Stimulated activated CD4-positive, alpha-beta T cell treated with anti-CD3 and anti-CD28 coated beads, Interleukin-4, amount 100 ng/mL, for 1 hour (primary cell): ENCODE results near the gene PSD2.

ENCODE experiments used
- DNase-seq: peaks from one replicate; pipeline ENCODE4 v3.0.0-alpha.2; 2020

Gene PSD2

DNA sequence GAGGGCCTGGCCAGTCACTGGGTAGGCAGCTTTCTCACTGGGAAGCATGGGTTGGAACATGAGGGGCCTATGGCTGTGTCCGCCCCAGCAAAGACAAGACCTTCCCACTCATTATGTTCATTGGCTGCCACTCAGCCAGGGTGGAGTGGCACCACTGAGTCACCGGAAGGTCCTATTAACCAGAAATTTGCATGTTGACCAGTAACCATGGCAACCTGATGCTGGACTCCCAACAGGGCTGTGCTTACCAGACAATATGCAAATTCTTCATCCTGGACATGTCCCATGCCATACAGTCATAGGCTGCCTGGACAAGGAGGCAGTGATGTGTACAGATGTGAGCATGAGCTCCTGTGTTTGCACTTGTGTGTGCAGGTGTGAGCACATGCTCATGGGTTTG, 66.7 kb downstream of the PSD2 start:
- no peak for DNase-seq

DNA sequence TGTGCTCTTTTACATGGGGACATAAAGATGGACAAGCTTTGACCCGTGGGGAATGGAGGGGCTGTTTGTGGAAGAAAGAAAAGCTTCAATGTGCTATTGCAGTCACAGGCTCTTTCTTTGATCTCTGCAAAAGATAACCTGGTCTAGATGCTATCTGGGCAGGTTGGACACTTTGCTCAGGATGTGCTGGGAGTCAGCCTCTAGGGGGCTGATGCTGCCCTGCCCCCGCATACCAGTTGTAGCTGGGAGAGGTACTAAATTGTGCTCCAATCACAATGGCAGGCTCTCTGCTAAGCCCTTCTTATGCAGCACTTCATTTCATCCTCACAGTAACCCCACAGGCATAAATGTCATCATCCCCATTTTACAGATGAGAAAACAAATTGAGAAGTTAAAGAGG, 67.2 kb downstream of the PSD2 start:
- DNase-seq = no peak

DNA sequence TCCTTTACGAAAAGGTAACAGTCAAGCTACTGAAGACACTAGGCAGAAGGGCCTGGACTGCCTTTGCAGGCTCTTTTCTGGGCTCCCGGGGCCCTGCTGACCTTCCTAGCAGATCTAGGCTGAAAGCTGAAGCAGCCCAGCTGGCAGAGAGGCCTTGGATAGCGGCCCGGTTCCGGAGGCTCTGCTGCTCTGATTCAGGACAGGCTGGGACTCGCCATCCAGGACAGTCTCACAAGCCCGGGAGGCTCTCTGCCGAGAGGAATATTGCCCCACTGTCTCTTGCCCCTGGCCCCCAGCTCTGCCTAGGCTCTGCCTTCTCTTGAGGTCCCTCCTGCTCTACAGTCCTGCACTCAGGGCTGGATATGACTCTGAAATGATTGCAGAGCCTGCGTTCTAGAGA, 67.8 kb downstream of the PSD2 start:
- no peak for DNase-seq

DNA sequence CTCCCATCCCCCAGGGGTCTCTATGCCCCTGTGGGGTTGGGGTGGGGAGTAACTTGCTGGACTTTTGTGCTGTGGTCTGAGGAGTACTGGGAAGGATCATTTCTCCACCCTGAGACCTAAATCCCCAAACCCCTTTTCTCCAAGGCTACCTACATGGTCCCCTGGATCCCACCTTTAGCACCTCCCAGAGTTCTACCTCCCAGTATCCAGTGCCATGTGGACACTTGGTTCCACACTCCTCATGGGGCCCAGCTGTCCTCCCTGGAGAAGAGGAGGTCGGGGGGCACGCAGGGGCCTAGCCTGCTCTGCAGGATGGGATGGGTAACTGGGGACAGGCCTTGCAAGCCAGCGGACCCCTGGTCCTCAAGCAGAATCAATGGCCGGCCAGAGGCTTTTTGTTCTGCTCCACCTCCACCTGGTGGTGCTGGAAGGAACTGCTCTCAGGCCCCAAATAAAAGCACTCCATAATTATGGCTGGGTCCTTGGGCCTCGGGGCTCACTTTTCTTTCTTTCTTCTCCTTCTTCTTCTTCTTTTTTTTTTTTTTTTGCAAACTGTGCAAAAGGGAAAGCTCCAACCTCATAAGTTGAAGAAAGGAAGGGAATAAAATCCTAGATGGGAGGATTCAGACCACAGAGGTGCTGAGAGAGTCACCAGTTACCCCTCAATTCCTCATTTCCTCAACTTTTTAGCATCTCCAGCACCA, 68.4 kb downstream of the PSD2 start:
- DNase-seq = peak; percentile 61

DNA sequence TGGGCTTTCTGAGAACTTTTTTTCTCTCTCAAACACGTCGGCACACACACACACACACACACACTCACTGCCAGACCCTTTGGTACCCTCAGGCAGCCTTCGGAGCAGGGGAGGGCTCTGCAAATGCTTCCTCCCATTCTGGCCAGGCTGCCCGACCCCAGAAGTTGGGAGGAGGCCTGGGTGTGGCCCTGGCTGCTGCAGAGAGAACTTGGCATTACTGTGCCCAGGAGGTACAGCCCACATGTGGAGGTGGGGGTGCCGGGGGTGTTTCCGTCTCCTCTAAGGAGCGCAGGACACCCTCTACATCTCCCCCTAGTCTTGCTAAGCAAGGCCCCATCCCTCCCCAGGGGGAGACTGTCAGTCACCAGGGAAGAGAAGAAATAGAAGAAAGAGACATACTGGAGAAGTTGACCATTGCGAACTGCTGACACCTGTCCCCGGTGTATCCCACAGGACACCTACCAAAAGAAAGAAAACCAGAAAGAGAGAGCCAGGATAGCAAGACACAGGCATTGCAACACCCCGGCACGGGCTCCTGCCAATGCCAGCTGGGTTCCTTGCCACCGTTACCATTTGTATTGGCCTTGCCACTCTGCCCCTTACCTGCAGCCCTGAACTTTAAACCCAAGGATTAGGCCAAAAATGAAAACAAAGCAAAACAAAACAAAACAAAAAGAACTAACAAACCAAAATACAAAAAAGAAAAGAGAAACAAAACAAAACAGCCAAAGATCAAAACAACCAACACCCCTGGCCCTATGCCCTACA, 69.3 kb downstream of the PSD2 start:
- DNase-seq = no peak

DNA sequence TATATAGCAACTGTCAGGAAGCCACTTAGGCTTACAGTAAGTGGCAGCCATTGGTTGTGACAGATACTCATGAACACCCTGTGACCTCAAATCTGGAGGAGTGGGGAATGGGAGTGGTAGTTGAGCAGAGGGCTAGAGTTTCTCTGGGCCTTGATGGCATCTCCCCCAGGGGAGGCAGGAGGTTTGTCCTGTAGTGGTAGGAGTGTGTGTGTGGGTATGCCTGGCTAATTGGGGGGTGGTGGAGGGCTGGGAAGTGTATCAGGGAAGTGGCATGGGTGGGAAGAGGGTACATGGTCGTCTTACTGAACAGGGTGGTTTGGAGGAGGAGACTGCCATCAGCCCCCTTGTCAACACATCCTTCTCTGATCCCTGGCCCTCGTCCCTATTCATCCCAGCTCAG, 71.5 kb downstream of the PSD2 start:
- DNase-seq = no peak

DNA sequence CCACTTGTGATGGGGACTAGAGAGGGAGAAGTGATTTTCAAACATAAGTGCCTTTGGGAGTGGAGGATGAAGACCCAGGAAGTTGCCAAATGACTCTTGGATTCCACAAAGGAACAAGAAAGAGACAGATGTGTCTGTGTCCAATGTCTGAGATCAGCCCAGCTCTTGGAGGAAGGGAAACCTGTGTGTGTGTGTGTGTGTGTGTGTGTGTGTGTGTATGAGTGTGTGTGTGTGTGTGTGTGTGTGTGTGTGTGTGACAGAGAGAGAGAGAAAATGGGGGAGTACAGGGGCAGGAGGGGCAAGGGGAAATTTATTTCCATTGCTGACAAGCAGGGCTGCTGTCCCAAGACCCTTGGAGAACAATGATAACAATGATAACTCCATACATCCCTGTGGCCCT, 72.0 kb downstream of the PSD2 start:
- no peak for DNase-seq

DNA sequence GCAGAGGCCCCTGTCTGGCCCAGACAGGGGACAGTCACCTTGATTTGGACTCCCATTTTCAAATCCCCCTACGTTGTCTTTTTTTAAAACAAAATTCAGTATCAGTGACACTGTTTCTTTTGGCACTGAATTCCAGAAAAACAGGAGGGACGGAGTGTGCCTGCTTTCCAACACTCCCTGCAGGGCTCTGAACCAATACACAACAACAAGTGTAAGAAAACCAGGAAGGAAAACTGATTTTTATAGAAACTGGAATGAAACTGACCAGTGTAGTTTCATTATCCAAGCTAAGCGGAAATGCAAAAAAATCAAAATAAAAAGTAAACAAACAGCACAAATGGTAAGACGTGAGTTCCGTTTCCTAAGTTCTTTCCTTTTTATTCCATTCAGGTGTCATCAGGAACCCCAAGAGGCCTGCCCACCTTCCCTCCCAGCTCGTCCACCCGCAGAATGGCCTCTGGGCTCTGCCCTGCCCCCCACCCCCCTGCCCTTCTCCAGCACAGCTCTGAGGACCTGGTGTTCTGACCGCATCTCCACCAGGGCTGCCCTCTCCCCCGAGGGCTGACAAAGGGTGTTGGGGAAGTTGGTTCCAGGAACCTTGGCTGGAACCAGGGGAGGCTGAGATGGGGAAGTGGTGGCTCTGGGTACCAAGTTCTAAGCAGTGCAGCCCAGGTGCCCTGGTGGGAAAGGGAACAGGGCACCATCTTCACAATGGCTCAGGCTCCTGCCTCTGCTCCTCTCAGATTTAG, 73.6 kb downstream of the PSD2 start:
- no peak for DNase-seq

DNA sequence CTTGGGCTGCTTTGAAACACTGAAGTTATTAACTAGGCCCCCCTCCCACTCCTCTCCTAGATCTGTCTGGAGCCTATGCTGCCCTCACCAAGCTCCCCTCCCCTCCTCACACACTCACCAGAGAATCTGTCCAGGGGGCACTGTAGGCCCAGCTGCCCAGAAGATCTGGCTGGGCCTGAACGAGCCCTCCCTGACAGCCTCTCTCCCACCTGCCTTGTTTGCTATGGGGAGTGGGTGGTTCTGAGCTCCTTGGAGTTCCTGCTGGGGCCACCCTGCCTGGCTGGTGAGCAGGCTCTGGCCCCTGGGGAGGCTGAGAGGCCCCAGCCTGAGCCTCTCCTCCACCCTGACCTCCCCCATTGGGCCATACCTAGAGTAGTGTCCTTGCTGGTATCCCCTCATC, 75.1 kb downstream of the PSD2 start:
- no peak for DNase-seq

DNA sequence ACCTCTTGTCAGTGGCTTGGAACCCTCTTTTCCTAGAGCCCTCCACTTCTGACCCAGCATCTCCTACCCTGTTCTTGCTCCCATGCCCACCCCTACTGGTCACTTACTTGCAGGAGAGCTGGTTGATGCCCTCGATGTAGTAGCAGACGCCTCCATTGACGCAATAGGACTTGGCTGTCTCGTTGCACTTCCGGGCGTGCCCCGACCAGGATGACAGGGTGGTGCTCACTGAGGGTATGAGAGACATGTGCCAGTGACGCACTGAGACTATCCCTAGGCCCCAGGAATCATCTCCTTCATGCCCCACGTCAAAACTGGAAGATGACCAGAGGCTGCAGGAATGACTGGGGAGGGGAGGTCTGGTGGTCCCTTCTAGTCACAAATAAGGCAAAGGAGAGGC, 76.0 kb downstream of the PSD2 start:
- no peak for DNase-seq

DNA sequence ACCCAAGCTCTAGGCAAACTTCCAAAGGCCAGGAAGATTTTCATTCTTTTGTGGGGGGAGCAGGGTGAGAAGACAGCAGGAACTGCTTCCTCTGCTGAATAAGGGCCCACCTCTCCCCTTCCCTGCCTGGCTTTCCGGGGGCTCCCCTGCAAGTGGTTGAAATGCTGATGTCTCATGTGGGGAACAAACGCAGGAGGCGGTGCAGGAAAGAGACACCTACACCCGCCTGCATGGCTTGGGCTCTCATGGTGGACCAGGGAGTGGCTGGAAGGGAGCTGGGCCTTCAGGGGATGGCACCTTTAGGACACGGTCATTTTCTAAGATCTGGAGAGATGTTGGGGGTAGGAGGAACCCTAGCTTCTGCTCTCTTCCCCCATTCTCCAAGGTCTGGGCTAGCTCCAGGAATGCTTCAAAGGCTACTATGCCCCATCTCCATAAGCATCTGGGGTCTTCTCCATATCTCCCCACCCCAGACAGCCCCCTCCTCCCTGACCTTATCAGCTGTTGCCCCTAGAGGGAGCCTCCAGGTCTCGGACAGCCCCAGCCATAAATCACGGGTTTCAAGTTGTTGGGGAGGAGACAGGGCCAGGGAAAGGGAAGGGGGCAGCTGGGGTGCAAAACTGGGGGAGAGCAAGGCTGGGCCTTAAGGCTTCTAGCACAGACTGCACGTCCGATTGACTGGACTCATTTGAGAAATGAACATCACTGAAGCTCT, 76.6 kb downstream of the PSD2 start:
- no peak for DNase-seq

DNA sequence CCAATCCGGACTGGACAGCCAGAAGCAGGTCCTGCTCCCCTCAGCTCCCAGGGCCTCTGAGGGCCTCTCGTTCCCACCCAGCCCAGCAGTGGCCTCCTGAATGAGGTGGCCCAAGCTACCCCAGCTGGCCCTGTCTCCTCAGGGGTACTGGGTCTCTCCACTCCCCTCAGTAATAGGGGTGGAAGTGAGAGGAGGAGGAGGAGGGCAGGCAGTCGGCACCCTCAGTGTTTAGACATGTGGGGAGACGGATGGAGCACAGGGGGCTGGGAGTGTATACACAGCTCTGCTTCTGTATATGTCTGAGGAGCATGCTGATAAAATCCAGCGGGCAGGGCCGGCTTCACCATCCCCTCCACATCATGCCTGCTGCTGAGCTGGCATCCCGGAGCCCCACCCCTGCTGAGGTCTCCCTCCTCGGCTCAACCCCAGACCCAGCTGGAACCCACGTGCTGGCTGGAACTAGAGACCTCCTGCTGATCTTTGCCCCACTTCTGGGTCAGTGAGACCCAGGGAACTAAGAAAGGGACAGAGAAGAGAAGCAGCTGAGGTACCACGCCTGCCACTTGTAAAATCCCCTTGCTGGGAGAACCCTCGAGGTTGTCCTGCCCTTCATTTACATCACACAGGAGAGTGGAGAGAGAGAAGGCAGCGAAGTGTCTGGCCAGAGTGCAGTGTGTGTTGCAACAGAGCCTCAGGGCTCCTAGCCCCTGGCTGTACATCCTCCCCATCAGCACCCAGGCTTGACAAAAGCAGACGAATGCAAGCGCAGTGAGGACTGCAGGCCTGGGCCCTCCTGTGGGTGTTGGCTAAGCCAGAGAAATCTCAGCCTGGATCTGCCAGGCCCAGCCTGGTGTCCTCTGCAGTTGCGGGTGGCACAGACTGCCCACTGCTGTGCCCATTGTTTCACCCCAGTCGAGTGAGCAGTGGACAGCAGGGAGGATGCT, 77.5 kb downstream of the PSD2 start:
- DNase-seq = no peak

DNA sequence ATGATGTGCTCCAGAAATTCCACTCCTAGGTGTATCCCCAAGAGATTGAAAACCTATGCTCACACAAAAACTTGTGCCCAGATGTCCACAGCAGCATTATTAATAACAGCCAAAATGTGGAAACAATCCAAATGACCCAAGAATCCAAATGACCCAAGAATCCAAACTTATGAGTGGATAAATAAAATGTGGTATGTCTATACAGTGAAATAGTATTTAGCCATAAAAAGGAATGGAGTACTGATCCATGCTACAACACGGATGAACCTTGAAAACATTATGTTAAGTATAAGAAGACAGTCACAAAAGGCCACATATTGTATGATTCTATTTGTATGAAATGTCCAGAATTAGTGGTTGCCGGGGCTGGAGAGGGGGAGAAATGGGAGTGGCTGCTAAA, 80.3 kb downstream of the PSD2 start:
- no peak for DNase-seq

DNA sequence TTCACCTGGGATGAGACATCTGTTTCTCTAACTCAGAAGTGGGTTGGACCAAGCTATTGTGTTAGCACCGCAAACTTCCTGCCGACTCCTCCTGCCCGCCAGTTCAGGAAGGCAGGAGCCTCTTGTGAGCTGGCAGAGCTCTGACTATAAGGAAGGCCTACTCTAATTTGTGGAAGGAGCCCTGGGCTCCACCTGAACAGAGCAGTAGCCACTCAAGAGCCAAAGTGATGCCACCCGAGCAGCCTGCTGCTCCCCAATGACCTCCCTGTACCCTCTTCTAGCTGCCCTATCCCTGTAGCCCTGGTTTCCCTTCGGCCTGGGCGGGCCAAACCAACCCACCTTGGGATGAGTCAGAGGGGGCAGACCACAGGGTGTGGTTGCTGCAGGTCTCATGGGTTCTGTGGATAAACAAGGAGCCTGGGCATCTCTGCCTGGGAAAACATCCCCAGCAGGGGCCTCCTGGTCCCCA, 81.6 kb downstream of the PSD2 start:
- no peak for DNase-seq

DNA sequence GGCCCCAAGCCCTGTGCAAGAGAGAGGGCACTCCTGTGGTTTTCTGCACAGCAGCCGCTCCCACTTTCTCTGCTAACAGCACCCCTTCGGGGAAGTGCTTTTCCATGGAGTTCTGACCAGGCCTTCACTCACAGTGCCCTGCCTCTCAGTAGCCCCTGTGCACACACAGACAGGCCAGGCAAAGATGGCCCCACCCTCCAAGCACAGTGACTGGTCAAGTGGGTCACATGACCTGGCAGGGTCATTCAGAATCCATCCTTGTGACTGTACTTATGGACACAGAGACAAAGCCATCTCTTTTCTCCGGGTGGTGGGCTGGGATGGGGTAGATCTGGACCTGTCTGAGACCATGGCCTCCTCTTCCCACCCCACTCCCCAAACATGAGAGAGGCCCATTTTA, 82.5 kb downstream of the PSD2 start:
- DNase-seq = no peak

DNA sequence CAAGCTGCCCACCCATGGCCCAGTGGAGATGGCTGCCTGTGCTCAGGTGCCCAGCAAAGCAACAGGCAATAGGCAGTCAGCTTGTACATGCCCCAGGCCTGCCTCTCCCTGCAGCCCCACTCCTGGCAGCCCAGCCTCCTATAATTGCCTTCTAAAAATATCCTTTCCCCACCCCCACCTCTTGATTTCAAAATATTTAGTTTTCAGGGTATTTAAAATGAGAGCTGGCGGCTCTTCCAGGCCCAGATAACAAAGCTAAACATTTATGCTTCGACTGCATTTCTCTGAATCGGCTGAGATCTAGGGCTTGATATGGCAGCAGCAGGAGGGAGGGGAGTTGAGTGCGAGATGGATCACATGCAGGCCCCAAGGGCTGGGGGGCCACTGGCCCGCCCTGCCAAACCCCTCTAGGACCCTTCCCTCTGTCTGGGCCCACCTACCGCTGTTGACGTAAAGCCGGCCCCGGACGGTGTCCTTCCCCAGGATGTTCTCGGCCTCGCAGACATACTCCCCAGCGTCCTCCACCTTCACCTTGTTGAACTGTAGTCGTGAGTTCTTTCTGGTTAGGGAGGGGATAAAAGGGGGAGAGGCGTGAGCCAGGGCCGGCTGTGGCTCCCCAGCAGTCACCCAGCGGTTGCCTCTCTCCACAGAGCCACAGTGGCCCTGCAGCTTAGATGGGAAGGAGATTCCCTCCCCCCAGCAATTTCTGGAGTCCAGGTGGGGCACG, 85.0 kb downstream of the PSD2 start:
- DNase-seq = no peak

DNA sequence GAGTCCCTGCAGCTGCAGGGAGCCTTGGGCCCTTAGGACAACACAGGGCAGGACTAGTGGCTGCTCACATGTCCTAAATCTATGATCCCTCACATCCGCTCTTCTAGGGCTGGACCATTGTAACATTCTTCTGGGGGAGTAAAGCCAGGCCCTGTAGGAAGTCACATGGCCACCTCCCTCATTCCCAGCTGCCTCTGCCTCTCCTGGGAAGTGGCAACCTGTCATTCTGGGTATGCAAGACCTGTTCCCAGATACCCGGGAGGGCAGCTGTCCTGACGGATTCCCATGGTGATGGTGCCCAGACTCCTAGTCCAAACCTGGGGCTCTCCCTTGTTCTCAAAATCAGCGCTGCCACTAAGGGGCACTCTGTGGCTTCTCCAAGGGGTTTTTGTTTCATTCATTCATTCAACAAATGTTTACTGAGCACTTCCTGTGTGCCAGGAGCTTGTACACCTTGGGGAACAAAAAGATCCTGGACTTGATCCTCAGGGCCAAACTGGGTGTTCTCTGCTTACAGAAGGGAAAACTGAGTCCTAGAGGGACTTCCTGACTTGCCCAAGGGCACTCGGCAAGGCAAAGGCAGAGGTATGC, 85.6 kb downstream of the PSD2 start:
- no peak for DNase-seq

DNA sequence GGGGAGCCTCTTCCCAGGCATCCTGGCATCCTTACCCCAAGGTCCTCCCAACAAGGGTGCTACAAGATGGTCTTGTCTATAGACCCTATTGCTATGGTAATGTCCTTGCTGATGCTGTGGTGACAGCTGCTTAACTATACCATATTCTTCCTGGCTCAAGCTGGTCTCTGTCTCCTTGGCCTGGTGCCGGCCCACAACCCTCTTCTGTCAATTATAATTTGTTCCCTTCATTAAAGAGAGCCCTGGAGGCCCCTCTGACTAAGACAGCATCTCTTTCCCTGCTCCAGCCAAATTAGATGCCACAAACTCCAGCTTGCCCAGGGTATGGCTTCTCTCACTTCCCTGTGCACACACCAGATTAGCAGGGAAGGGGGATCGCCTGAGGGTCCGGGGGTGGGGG, 86.7 kb downstream of the PSD2 start:
- DNase-seq = no peak

DNA sequence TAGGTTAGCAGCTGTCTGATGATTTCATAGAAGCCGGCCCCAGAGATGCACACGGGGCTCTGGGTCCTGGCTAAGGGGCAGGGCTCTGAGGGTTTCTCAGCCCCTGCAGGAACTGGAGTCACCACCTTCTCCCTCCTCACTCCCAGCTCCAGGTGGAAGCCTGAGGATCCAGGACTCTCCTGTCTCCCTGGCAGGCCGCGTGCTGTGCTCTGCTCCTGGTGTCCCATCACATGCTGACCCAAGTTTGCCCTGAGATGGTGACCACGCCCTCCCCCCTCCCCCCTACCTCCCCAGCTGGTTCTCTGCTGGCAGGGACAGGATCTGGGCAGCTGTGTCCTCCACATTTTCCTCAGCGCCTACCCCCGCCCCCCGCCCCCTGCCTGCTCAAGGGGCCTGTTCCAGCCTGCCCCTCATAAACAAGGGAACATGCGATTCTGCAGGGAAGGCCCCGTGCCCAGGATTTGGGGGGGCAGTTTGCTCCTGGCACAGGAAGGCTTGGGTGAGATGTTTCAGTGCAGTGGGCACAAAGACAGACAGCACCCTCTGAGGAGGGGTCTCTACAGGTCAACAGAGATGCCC, 87.4 kb downstream of the PSD2 start:
- DNase-seq = no peak

DNA sequence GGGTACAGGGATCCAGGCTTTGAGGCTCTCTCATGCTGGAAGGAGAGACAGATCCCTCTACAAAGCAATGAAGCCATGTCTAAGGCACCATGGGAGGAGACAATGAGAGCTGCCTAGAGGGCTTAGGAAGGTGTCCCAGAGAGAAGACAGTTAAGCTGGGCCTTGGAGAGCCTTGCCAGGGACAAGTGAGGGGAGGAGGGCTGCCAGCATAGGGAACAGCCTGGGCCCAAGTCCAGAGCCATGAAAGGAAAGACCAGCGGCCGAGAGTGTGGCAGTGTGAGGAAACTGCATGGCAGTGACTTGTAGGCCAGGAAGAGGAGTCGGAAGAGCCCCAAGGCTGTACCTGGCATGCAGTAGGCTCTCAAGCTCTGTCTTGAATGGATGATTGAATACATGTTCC, 88.5 kb downstream of the PSD2 start:
- no peak for DNase-seq

DNA sequence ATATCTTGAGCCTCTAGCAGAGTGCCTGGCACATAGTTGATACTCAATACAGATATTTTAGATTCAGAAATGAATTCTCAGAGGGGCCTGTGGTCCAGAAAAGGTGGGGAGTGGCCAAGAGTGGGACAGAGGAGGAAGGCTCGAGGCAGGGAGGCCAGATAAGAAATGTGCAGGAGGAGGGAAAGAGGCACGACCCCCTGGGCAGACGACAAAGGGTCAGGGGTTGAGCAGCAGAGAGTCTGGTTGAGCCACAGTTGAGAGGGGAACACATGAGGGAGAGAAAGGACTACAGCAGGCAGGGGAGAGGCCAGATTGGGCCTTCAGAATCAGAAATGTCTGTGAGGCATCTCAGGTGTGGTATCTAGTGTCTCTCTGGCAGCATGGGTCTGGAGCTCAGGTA, 89.1 kb downstream of the PSD2 start:
- DNase-seq = no peak
